A549 (cell line): ENCODE results near the gene KCTD5.

Source experiments
- EHMT2 ChIP-seq: fragments of 200-600 bp; sonication (generic); IDR thresholded peaks from 2 replicates; pipeline ENCODE4 v1.6.1; 2016; ENCODE audit warnings: antibody characterized with exemption, low read depth, mild to moderate bottlenecking, moderate library complexity
- EP300 ChIP-seq, 2 experiments: fragments of >200 bp; sonication (Bioruptor Twin); formaldehyde crosslinking; IDR thresholded peaks; 2 replicates in 1 of 2; 3 replicates in 1 of 2; pipeline ENCODE4 v1.6.1; 2016 to 2017
- ESRRA ChIP-seq: fragments of 150-350 bp; IDR thresholded peaks from 2 replicates; pipeline ENCODE4 v1.6.1; 2014; ENCODE audit warnings: mild to moderate bottlenecking, low read length, borderline replicate concordance
- NR3C1 ChIP-seq: fragments of >200 bp; sonication (Bioruptor Twin); formaldehyde crosslinking; IDR thresholded peaks from 3 replicates; pipeline ENCODE4 v1.6.1; 2017
- POLR2A ChIP-seq: IDR thresholded peaks from 2 replicates; pipeline ENCODE4 v1.6.1; 2012; ENCODE audit warnings: mild to moderate bottlenecking, low read length
- ZNF302 ChIP-seq: fragments of 250-450 bp; sonication (Bioruptor Pico); IDR thresholded peaks from 2 replicates; pipeline ENCODE4 v1.9.0; 2021; ENCODE audit warnings: inconsistent platforms, mild to moderate bottlenecking, moderate library complexity
- TF ChIP-seq, protein P1 (sequence below): fragments of >200 bp; sonication (Bioruptor Twin); formaldehyde crosslinking; IDR thresholded peaks from 3 replicates; pipeline ENCODE4 v1.5.1; 2016
- TF ChIP-seq, protein P2 (sequence below): fragments of 450-650 bp; IDR thresholded peaks from 2 replicates; pipeline ENCODE4 v1.6.1; 2014; ENCODE audit warnings: antibody characterized with exemption
- TF ChIP-seq, protein P3 (sequence below): IDR thresholded peaks from 2 replicates; pipeline ENCODE4 v1.6.1; 2012
- TF ChIP-seq, protein P4 (sequence below): IDR thresholded peaks from 2 replicates; pipeline ENCODE4 v1.6.1; 2012

DNA sequence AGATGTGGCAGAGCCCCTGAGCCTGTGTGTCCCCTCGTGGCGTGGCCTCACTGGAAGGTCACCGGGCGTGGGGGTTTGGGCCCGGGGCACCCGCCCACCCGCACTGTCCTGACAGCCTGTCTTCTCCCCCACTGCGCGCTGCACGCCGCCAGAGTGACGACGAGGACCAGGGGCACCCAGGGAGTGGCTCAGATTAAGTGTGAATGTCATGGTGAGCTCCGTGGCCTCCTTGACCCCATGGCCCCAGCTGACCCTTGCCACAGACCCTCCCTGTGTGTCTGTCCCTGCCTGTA is 22.6 kb downstream of the KCTD5 start:
- no peak for TF ChIP-seq ESRRA
- TF ChIP-seq ZNF302 = no peak
- TF ChIP-seq, protein P1, sequence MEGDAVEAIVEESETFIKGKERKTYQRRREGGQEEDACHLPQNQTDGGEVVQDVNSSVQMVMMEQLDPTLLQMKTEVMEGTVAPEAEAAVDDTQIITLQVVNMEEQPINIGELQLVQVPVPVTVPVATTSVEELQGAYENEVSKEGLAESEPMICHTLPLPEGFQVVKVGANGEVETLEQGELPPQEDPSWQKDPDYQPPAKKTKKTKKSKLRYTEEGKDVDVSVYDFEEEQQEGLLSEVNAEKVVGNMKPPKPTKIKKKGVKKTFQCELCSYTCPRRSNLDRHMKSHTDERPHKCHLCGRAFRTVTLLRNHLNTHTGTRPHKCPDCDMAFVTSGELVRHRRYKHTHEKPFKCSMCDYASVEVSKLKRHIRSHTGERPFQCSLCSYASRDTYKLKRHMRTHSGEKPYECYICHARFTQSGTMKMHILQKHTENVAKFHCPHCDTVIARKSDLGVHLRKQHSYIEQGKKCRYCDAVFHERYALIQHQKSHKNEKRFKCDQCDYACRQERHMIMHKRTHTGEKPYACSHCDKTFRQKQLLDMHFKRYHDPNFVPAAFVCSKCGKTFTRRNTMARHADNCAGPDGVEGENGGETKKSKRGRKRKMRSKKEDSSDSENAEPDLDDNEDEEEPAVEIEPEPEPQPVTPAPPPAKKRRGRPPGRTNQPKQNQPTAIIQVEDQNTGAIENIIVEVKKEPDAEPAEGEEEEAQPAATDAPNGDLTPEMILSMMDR = no peak
- TF ChIP-seq, protein P2, sequence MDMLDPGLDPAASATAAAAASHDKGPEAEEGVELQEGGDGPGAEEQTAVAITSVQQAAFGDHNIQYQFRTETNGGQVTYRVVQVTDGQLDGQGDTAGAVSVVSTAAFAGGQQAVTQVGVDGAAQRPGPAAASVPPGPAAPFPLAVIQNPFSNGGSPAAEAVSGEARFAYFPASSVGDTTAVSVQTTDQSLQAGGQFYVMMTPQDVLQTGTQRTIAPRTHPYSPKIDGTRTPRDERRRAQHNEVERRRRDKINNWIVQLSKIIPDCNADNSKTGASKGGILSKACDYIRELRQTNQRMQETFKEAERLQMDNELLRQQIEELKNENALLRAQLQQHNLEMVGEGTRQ = no peak
- TF ChIP-seq POLR2A = no peak
- no peak for TF ChIP-seq EP300 (IDR thresholded peaks at IDR 0.05)
- TF ChIP-seq, protein P3, sequence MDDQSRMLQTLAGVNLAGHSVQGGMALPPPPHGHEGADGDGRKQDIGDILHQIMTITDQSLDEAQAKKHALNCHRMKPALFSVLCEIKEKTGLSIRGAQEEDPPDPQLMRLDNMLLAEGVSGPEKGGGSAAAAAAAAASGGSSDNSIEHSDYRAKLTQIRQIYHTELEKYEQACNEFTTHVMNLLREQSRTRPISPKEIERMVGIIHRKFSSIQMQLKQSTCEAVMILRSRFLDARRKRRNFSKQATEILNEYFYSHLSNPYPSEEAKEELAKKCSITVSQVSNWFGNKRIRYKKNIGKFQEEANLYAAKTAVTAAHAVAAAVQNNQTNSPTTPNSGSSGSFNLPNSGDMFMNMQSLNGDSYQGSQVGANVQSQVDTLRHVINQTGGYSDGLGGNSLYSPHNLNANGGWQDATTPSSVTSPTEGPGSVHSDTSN = no peak
- TF ChIP-seq NR3C1 = no peak
- TF ChIP-seq, protein P4, sequence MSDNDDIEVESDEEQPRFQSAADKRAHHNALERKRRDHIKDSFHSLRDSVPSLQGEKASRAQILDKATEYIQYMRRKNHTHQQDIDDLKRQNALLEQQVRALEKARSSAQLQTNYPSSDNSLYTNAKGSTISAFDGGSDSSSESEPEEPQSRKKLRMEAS = no peak
- TF ChIP-seq EHMT2 = no peak
